Panc1 (cell line): ENCODE data around the gene HNRNPD. TPM values are rescaled to one million over a fixed set of nuclear protein-coding genes. Genes with fewer than 3 reads are reported as not detected.
"Not testable (repeated sequence)": the region's sequence is repeated elsewhere in the genome, so short reads cannot be mapped to it uniquely, and the experiment has no call there.

Experiments used
- ATAC-seq: fragments of 200-7000 bp; cut with Tn5 transposase; 2 replicates; pipeline ENCODE4 v1.9.1; 2020; ENCODE audit warnings: mild to moderate bottlenecking, moderate library complexity
- BruUV-seq: library from RNA; stranded (reverse); fragments of 400-500 nt; replicated peaks from 2 replicates; lab custom pipeline; 2021; lab: Mats Ljungman, UMichigan
- CTCF ChIA-PET: fragments of 300-600 bp; sonication (Branson Sonifier 250); formaldehyde crosslinking; loops from one replicate; lab custom pipeline; 2022; ENCODE audit warnings: antibody characterized with exemption; lab: Charles Lee
- POLR2A ChIA-PET: fragments of 300-600 bp; sonication (Branson Sonifier 250); formaldehyde crosslinking; loops from one replicate; lab custom pipeline; 2022; ENCODE audit warnings: antibody characterized with exemption; lab: Charles Lee
- DNase-seq: peaks from one replicate; pipeline ENCODE4 v3.0.0-alpha.2; 2010; ENCODE audit warnings: low read depth, low spot score
- H3K27ac ChIP-seq: 2 replicates; pipeline ENCODE4 v1.5.1; 2011; ENCODE audit warnings: mild to moderate bottlenecking, low read length, inconsistent platforms
- H3K27me3 ChIP-seq: fragments of 200-500 bp; sonication (Bioruptor generic); 2 replicates; pipeline ENCODE4 v1.6.0; 2014; ENCODE audit warnings: low read length, inconsistent platforms; ENCODE audit not compliant: control insufficient read depth, insufficient read depth
- H3K36me3 ChIP-seq: fragments of 200-500 bp; sonication (Bioruptor generic); 2 replicates; pipeline ENCODE4 v1.5.1; 2014; ENCODE audit warnings: inconsistent platforms, mild to moderate bottlenecking, low read length, moderate library complexity; ENCODE audit not compliant: control insufficient read depth, insufficient read depth
- H3K4me1 ChIP-seq: 2 replicates; pipeline ENCODE4 v1.5.1; 2011; ENCODE audit warnings: inconsistent platforms, mild to moderate bottlenecking, low read length, moderate library complexity; ENCODE audit not compliant: control insufficient read depth, insufficient read depth
- H3K4me3 ChIP-seq, 2 experiments: 2 replicates each; pipeline ENCODE4 v1.5.1; 2011 to 2012; ENCODE audit warnings: low read depth in 2 of 2, low read length in 2 of 2, mild to moderate bottlenecking in 2 of 2, inconsistent platforms in 1 of 2, moderate library complexity in 1 of 2
- H3K9me3 ChIP-seq: fragments of 200-500 bp; sonication (Bioruptor generic); 2 replicates; pipeline ENCODE4 v1.5.1; 2014; ENCODE audit warnings: low read depth, mild to moderate bottlenecking, inconsistent platforms, low read length, moderate library complexity; ENCODE audit not compliant: control insufficient read depth, insufficient read depth
- CTCF ChIP-seq: fragments of 450-650 bp; IDR thresholded peaks from 2 replicates; pipeline ENCODE4 v1.5.1; 2017; ENCODE audit warnings: mild to moderate bottlenecking
- POLR2AphosphoS5 ChIP-seq: IDR thresholded peaks from 2 replicates; pipeline ENCODE4 v1.6.1; 2012; ENCODE audit warnings: mild to moderate bottlenecking, low read depth, low read length, moderate library complexity
- REST ChIP-seq, 2 experiments: IDR thresholded peaks; 2 replicates each; pipeline ENCODE4 v1.6.1; 2011 to 2012; ENCODE audit warnings: low read depth in 2 of 2, control low read depth in 1 of 2, low read length in 1 of 2, mild to moderate bottlenecking in 1 of 2, moderate library complexity in 1 of 2; ENCODE audit not compliant: insufficient read depth in 1 of 2
- SIN3A ChIP-seq: IDR thresholded peaks from 2 replicates; pipeline ENCODE4 v1.6.1; 2012; ENCODE audit warnings: low read depth, mild to moderate bottlenecking, low read length, moderate library complexity, borderline replicate concordance; ENCODE audit not compliant: insufficient read depth
- TCF7L2 ChIP-seq: IDR thresholded peaks from 2 replicates; pipeline ENCODE4 v1.6.1; 2011; ENCODE audit warnings: mild to moderate bottlenecking, low read depth, low read length, inconsistent platforms
- in situ Hi-C: cut with HindIII; loops from 2 replicates; pipeline ENCODE4 v1.10.0; 2016; ENCODE audit warnings: low sequenced_read_pairs, low pct_unique_long_range_greater_than_20kb
- intact Hi-C: fragments of 100-400 bp; cut with micrococcal nuclease; formaldehyde crosslinking; loops from one replicate; pipeline ENCODE4 v1.10.0; 2022; ENCODE audit not compliant: unreplicated experiment
- total RNA-seq: library from RNA; stranded (reverse); gene quantifications from one replicate; pipeline ENCODE4 v1.2.1, GENCODE V29; 2021; ENCODE audit not compliant: unreplicated experiment

The HNRNPD gene
- total RNA-seq, 1 experiment from 2014 or later, result 170 TPM

GRCh38 chr4:82397527-82397926, 23.7 kb upstream of the HNRNPD start:
- intact Hi-C loops (no loop called here), in situ Hi-C loops (no loop called here)
- Histone ChIP-seq H3K4me3 (no peak overlapping the region), H3K36me3 (no peaks in the 10 kb centered on the region), H3K9me3 (no peaks in the 10 kb centered on the region), H3K27ac (no peak overlapping the region), H3K4me1 (no peaks in the 10 kb centered on the region), H3K27me3 (no peaks in the 10 kb centered on the region)
- TF ChIP-seq REST (IDR thresholded peaks at IDR 0.05; ENCODE audit: insufficient read depth in 1 of 2, low read depth in 2 of 2, low read length in 1 of 2), result no peak
- TF ChIP-seq POLR2AphosphoS5, result no peak
- no peak for TF ChIP-seq TCF7L2
- CTCF ChIA-PET, result no interaction called here
- DNase-seq (no peak), ATAC-seq (no peak)
- BruUV-seq, result no TSS peak
- POLR2A ChIA-PET, result no interaction called here

GRCh38 chr4:82394896-82395295, 21.1 kb upstream of the HNRNPD start:
- no peak for TF ChIP-seq TCF7L2
- TF ChIP-seq POLR2AphosphoS5, result no peak
- no peak for TF ChIP-seq SIN3A
- TF ChIP-seq CTCF, result no peak
- no peak for TF ChIP-seq REST (IDR thresholded peaks at IDR 0.05; ENCODE audit: insufficient read depth in 1 of 2, low read depth in 2 of 2, low read length in 1 of 2)
- in situ Hi-C loops (no loop called here), intact Hi-C loops (no loop called here)
- Histone ChIP-seq H3K4me3 (no peak overlapping the region), H3K9me3 (no peaks in the 10 kb centered on the region), H3K36me3 (no peaks in the 10 kb centered on the region), H3K27me3 (no peaks in the 10 kb centered on the region), H3K4me1 (no peaks in the 10 kb centered on the region), H3K27ac (no peak overlapping the region)
- BruUV-seq, result no TSS peak
- ChIA-PET CTCF (no interaction called here), POLR2A (no interaction called here)
- ATAC-seq, result no peak
- DNase-seq, result no peak

GRCh38 chr4:82390061-82390460, 16.3 kb upstream of the HNRNPD start:
- CTCF ChIA-PET, H3K9me3 ChIP-seq, in situ Hi-C loops, ATAC-seq, H3K36me3 ChIP-seq, H3K27ac ChIP-seq, BruUV-seq, DNase-seq, H3K27me3 ChIP-seq, H3K4me1 ChIP-seq, intact Hi-C loops, H3K4me3 ChIP-seq: not testable (repeated sequence)
- POLR2A ChIA-PET, result interaction anchor here (0.6 kb wide), 1 partner anchor 351 kb away, joined by 6 read pairs; no protein-coding TSS in a partner anchor
